ENCODE results near the gene OR2M3. TPM values are rescaled to one million over a fixed set of nuclear protein-coding genes. Genes with fewer than 3 reads are reported as not detected.

OR2M3 gene
- polyA plus RNA-seq, 2 of the 4 experiments (the other 2 are of a cell fraction) = not detected

- Histone ChIP-seq H3K9me3 (peaks cover 4% of the 10 kb centered on the region; the same call in 1 of the 3 replicates), H3K4me3 (no peak overlapping the region), H3K4me1 (no peaks in the 10 kb centered on the region), H3K27ac (no peak overlapping the region), H3K4me2 (no peak overlapping the region)
- POLR2A ChIA-PET = no interaction called here
- 1% methylated on average over 4 of the region's 4 CpGs for WGBS (ENCODE audit: missing lambda C conversion rate)
- DNase-seq (ENCODE audit: low read depth in 1 of 2, low spot score in 1 of 2) (no peak), ATAC-seq (no peak), FAIRE-seq (no peak)
- TF ChIP-seq CBX2 (IDR thresholded peaks at IDR 0.05; ENCODE audit: borderline replicate concordance, low read depth) = no peak
- TF ChIP-seq RAD21 (conservative IDR thresholded peaks at IDR 0.05 in 1 of 2, IDR thresholded peaks at IDR 0.05 in 1 of 2) = no peak
- TF ChIP-seq EHF (CRISPR knock-in tag; IDR thresholded peaks at IDR 0.05) = no peak
- no peak for TF ChIP-seq MAX (IDR thresholded peaks at IDR 0.05)
- no peak for TF ChIP-seq NR3C1 (IDR thresholded peaks at IDR 0.05)
- TF ChIP-seq KDM5A (IDR thresholded peaks at IDR 0.05) = no peak
- CTCF ChIA-PET = no interaction called here
Measured at GRCh38 chr1:248158758-248159157, 38.3 kb upstream of the OR2M3 start.

- FAIRE-seq (no peak), DNase-seq (ENCODE audit: low read depth in 1 of 2, low spot score in 1 of 2) (no peak), ATAC-seq (no peak)
- Histone ChIP-seq H3K27ac (no peak overlapping the region), H3K4me3 (no peak overlapping the region), H3K4me2 (no peak overlapping the region), H3K4me1 (no peaks in the 10 kb centered on the region), H3K9me3 (peaks cover 4% of the 10 kb centered on the region; the same call in 1 of the 3 replicates)
- CTCF ChIA-PET = no interaction called here
- TF ChIP-seq ZNF302 (CRISPR knock-in tag; IDR thresholded peaks at IDR 0.05) (no peak), HES2 (IDR thresholded peaks at IDR 0.05) (no peak), MYC (IDR thresholded peaks at IDR 0.05; ENCODE audit: borderline replicate concordance, low read length) (no peak), FOSL2 (IDR thresholded peaks at IDR 0.05) (no peak), FOSL2 (CRISPR knock-in tag; IDR thresholded peaks at IDR 0.05) (no peak), BHLHE40 (IDR thresholded peaks at IDR 0.05; ENCODE audit: low read depth, low read length) (no peak), RCOR1 (IDR thresholded peaks at IDR 0.05; ENCODE audit: low read depth, low read length) (no peak), KDM1A (IDR thresholded peaks at IDR 0.05; ENCODE audit: low read depth) (no peak), TFCP2L1 (CRISPR knock-in tag; IDR thresholded peaks at IDR 0.05) (no peak), SREBF2 (IDR thresholded peaks at IDR 0.05) (no peak)
- 40% methylated on average over 9 of the region's 12 CpGs for WGBS (ENCODE audit: missing lambda C conversion rate)
- POLR2A ChIA-PET = no interaction called here
Measured at GRCh38 chr1:248164031-248164430, 33.0 kb upstream of the OR2M3 start.

- no peak for DNase-seq (ENCODE audit: low read depth in 1 of 2, low spot score in 1 of 2)
- no peak for ATAC-seq
- ChIA-PET CTCF (no interaction called here), POLR2A (no interaction called here)
- Histone ChIP-seq H3K4me3 (no peak overlapping the region), H3K9me3 (no peaks in the 10 kb centered on the region; the same call in 2 of the 3 replicates), H3K4me1 (no peaks in the 10 kb centered on the region), H3K27ac (no peak overlapping the region), H3K4me2 (no peak overlapping the region)
- 33% methylated on average over 13 of the region's 14 CpGs for WGBS (ENCODE audit: missing lambda C conversion rate)
- TF ChIP-seq ESRRA (IDR thresholded peaks at IDR 0.05; ENCODE audit: borderline replicate concordance, low read length) = no peak
- no peak for TF ChIP-seq ZFP36 (IDR thresholded peaks at IDR 0.05; ENCODE audit: borderline replicate concordance, partially characterized antibody)
- no peak for FAIRE-seq
Measured at GRCh38 chr1:248165186-248165585, 31.9 kb upstream of the OR2M3 start.

- TF ChIP-seq ZC3H11A (IDR thresholded peaks at IDR 0.05) (no peak), POLR2A (IDR thresholded peaks at IDR 0.05; ENCODE audit: low read length) (no peak), ZSCAN20 (CRISPR knock-in tag; IDR thresholded peaks at IDR 0.05) (no peak), PHF8 (IDR thresholded peaks at IDR 0.05; ENCODE audit: borderline replicate concordance, low read depth) (no peak), NPAS2 (CRISPR knock-in tag; IDR thresholded peaks at IDR 0.05; ENCODE audit: borderline replicate concordance) (no peak), ZFP36 (IDR thresholded peaks at IDR 0.05; ENCODE audit: borderline replicate concordance, partially characterized antibody) (no peak), EHF (CRISPR knock-in tag; IDR thresholded peaks at IDR 0.05) (no peak), HMGXB4 (CRISPR knock-in tag; IDR thresholded peaks at IDR 0.05; ENCODE audit: borderline replicate concordance) (no peak), JUN (IDR thresholded peaks at IDR 0.05) (no peak), HEYL (CRISPR knock-in tag; IDR thresholded peaks at IDR 0.05) (no peak), ATOH8 (CRISPR knock-in tag; IDR thresholded peaks at IDR 0.05; ENCODE audit: low read depth) (no peak), POLR2AphosphoS2 (conservative IDR thresholded peaks at IDR 0.05; ENCODE audit: low read length) (no peak), HOXA7 (CRISPR knock-in tag; IDR thresholded peaks at IDR 0.05) (no peak), SMC3 (IDR thresholded peaks at IDR 0.05) (no peak)
- Histone ChIP-seq H3K4me1 (no peaks in the 10 kb centered on the region), H3K27ac (no peak within 1 kb of the TSS), H3K4me3 (no peak within 1 kb of the TSS), H3K4me2 (no peak within 1 kb of the TSS), H3K9me3 (no peaks in the 10 kb centered on the region)
- ATAC-seq (no peak), FAIRE-seq (no peak), DNase-seq (ENCODE audit: low read depth in 1 of 2, low spot score in 1 of 2) (no peak)
- POLR2A ChIA-PET = no interaction called here
- CTCF ChIA-PET = no interaction called here
Measured at GRCh38 chr1:248174521-248174920, 22.5 kb upstream of the OR2M3 start, which contains the start of gene OR2M2. TSS of gene OR2M2 (plus strand) at chr1:248174821. CDS start at chr1:248179986, 5,165 bp downstream.
